Smooth muscle cell (in vitro differentiated cells): ENCODE data around the gene CLEC16A. TPM values are rescaled to one million over a fixed set of nuclear protein-coding genes. Genes with fewer than 3 reads are reported as not detected.

ENCODE experiments used
- DNase-seq: peaks from one replicate; lab custom pipeline; 2025; ENCODE audit not compliant: unreplicated experiment; lab: John Stamatoyannopoulos, UW
- H2AFZ ChIP-seq: fragments of 200-600 bp; sonication (generic); 2 replicates; pipeline ENCODE4 v1.6.0; 2016; ENCODE audit warnings: antibody characterized with exemption, low read depth, mild to moderate bottlenecking
- H3F3A ChIP-seq: fragments of 200-600 bp; sonication (generic); 2 replicates; pipeline ENCODE4 v1.6.0; 2017; ENCODE audit warnings: antibody characterized with exemption, low read depth
- H3K27ac ChIP-seq: fragments of 200-600 bp; sonication (generic); 2 replicates; pipeline ENCODE4 v1.5.1; 2016; ENCODE audit warnings: low read depth, mild to moderate bottlenecking
- H3K27me3 ChIP-seq: fragments of 200-600 bp; sonication (generic); 2 replicates; pipeline ENCODE4 v1.6.1; 2016; ENCODE audit warnings: low read depth, mild to moderate bottlenecking
- H3K36me3 ChIP-seq: fragments of 200-600 bp; sonication (generic); 2 replicates; pipeline ENCODE4 v1.5.1; 2016; ENCODE audit warnings: low read depth
- H3K4me1 ChIP-seq: fragments of 200-600 bp; sonication (generic); 2 replicates; pipeline ENCODE4 v1.5.1; 2016; ENCODE audit warnings: low read depth
- H3K4me2 ChIP-seq: fragments of 200-600 bp; sonication (generic); 2 replicates; pipeline ENCODE4 v1.6.0; 2016; ENCODE audit warnings: mild to moderate bottlenecking
- H3K4me3 ChIP-seq: fragments of 200-600 bp; sonication (generic); 2 replicates; pipeline ENCODE4 v1.5.1; 2016; ENCODE audit warnings: mild to moderate bottlenecking
- H3K79me2 ChIP-seq: fragments of 200-600 bp; sonication (generic); 2 replicates; pipeline ENCODE4 v1.6.0; 2016; ENCODE audit warnings: low read depth, mild to moderate bottlenecking
- H3K9ac ChIP-seq: fragments of 200-600 bp; sonication (generic); 2 replicates; pipeline ENCODE4 v1.6.0; 2016; ENCODE audit warnings: low read depth
- H3K9me3 ChIP-seq: fragments of 200-600 bp; sonication (generic); replicated peaks from 2 replicates; pipeline ENCODE4 v1.5.1; 2016; ENCODE audit warnings: low read depth
- H4K20me1 ChIP-seq: fragments of 200-600 bp; sonication (generic); 2 replicates; pipeline ENCODE4 v1.6.0; 2016; ENCODE audit warnings: low read depth
- CTCF ChIP-seq: fragments of 200-600 bp; sonication (generic); IDR thresholded peaks from 2 replicates; pipeline ENCODE4 v1.5.1; 2017; ENCODE audit warnings: borderline replicate concordance, mild to moderate bottlenecking, antibody characterized with exemption; ENCODE audit not compliant: insufficient read depth, poor library complexity, severe bottlenecking
- WGBS: methylation state at CpG from one replicate; pipeline ENCODE4 v1.1.7; 2016; ENCODE audit warnings: low lambda C conversion rate; 5-methylcytosine and 5-hydroxymethylcytosine counted together
- polyA plus RNA-seq: library from polyadenylated mRNA; unstranded; fragments of >200 nt; fragmentation: Nextera tagmentation; extraction: Ambion mirVana; gene quantifications from 2 replicates; pipeline ENCODE4 v1.2.1, GENCODE V29; 2016
- total RNA-seq: library from RNA; depleted of rRNA; stranded (reverse); fragments of >200 nt; gene quantifications from 2 replicates; pipeline ENCODE4 v1.2.3, GENCODE V29; 2014

The CLEC16A gene
- total and polyA plus RNA-seq, 2 experiments from 2014 or later = 12.6 to 16.2 TPM

DNA sequence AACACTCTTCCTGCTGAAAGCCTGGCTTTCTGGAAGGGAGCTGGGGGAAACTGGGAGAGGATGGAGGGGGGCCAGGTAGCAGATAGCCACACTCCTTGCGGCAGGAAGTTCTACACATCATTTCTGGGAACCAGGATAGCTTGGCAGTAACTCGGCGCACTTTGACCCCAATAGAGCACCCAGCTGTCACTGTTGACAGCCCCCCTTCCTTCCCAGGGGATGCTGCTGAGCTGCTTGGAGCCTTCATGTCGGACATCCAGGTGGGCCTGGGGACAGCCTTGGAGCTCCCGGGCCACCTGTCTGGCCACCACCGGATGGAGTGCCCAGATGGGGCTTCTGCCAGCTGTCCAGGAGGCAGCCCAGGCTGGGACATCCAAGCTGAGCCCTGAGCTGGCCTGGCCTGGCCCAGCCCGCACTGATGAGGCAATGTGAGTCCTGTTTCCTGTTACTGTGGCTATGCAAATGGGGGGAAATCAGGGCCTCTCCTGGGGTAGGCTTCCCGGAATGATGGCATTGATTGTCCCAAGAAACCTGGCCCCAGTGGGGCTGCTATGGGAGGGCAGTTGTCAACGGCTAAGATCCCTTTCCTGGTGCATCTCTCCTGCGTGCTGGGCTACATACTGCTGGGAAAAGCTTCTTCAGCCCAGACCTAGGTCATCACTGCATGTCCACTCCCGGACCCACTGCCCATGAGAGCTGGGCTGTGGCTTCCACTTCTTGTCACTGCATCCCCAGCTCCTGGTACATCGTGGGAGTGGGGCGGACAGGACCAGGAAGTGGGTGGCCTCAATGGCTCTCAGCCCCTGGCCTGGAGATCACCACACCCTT, 261.6 kb downstream of the CLEC16A start:
- no peaks in the 10 kb centered on the region for H4K20me1 ChIP-seq
- no peak overlapping the region for H3K4me3 ChIP-seq
- no peaks in the 10 kb centered on the region for H3K79me2 ChIP-seq
- TF ChIP-seq CTCF = no peak
- H3K4me2 ChIP-seq = no peak overlapping the region
- H3K9ac ChIP-seq = no peak overlapping the region
- no peak overlapping the region for H2AFZ ChIP-seq
- WGBS = 67% methylated on average over 11 of the region's 13 CpGs
- no peaks in the 10 kb centered on the region for H3K27me3 ChIP-seq
- no peak for DNase-seq
- no peaks in the 10 kb centered on the region for H3F3A ChIP-seq
- H3K36me3 ChIP-seq = no peaks in the 10 kb centered on the region
- peaks cover 10% of the 10 kb centered on the region for H3K4me1 ChIP-seq
- H3K27ac ChIP-seq = no peak overlapping the region
- H3K9me3 ChIP-seq = no peaks in the 10 kb centered on the region

DNA sequence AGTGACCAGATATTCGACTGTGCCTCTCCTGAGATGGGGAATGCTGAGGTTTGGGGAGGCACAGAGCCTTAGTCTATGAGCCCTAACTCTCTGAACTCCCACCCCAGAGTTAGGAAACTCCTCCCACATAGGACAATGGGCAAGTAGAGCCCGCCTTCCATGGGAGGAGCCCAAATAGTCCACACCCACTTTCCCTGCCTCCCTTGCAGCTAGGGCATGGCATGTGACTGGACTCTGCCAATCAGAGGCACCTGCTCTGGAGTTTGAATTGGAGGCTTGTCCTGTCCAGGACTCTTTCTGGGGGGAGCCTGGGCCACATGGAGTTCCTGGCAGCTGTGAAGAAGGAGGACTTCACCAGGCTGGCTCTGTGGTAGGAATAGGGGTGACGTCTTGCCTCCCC, 263.3 kb downstream of the CLEC16A start:
- no peaks in the 10 kb centered on the region for H3F3A ChIP-seq
- H3K4me3 ChIP-seq = no peak overlapping the region
- H3K36me3 ChIP-seq = no peaks in the 10 kb centered on the region
- H3K4me1 ChIP-seq = peaks cover under 1% of the 10 kb centered on the region
- no peak for DNase-seq
- no peaks in the 10 kb centered on the region for H3K9me3 ChIP-seq
- no peaks in the 10 kb centered on the region for H4K20me1 ChIP-seq
- no peak overlapping the region for H3K9ac ChIP-seq
- H2AFZ ChIP-seq = no peak overlapping the region
- H3K27me3 ChIP-seq = no peaks in the 10 kb centered on the region
- H3K79me2 ChIP-seq = no peaks in the 10 kb centered on the region
- 93% methylated on average over 3 of the region's 3 CpGs for WGBS
- H3K4me2 ChIP-seq = no peak overlapping the region
- no peak overlapping the region for H3K27ac ChIP-seq
- TF ChIP-seq CTCF = no peak

DNA sequence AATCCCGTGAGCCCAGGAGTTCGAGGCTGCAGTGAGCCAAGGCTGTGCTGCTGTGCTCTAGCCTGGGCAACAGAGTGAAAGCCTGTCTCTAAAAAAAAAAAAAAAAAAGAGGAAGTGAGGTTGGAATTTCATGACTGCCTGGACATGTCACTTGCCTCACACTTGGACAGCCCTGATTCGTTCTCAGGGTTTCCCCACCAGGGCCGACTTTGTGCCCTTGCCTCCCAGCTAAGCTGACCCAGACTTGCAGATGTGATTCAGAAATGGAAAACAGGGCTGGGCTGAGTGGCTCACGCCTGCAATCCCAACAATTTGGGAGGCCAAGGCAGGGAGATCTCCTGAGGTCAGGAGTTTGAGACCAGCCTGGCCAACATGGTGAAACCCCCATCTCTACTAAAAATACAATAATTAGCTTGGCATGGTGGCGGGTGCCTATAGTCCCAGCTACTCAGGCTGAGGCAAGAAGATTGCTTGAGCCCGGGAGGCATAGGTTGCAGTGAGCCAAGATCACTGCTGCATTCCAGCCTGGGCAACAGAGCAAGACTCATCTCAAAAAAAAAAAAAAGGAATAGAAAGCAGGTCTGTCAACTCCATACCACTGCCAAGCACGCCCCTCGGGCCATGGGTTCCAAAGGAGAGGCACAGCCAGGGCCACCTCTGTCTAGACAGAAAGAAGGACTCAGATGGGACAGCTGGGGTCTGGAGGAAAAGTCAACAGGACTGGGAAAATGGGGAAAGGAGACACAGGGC, 264.7 kb downstream of the CLEC16A start:
- no peak for TF ChIP-seq CTCF
- no peaks in the 10 kb centered on the region for H3K9me3 ChIP-seq
- H4K20me1 ChIP-seq = no peaks in the 10 kb centered on the region
- no peaks in the 10 kb centered on the region for H3K4me1 ChIP-seq
- H2AFZ ChIP-seq = no peak overlapping the region
- DNase-seq = no peak
- H3K27me3 ChIP-seq = no peaks in the 10 kb centered on the region
- no peaks in the 10 kb centered on the region for H3K36me3 ChIP-seq
- H3K79me2 ChIP-seq = no peaks in the 10 kb centered on the region
- H3K27ac ChIP-seq = no peak overlapping the region
- H3F3A ChIP-seq = no peaks in the 10 kb centered on the region
- H3K4me2 ChIP-seq = no peak overlapping the region
- 88% methylated on average over 9 of the region's 9 CpGs for WGBS
- no peak overlapping the region for H3K9ac ChIP-seq
- H3K4me3 ChIP-seq = no peak overlapping the region
